HG03460 (cell line): ENCODE measurements around the gene TPT1.
"Not testable (repeated sequence)": the region's sequence is repeated elsewhere in the genome, so short reads cannot be mapped to it uniquely, and the experiment has no call there.

Experiments used
- ATAC-seq: cut with Tn5 transposase; IDR thresholded peaks from one replicate; pipeline ENCODE4 v1.9.1; 2021; ENCODE audit not compliant: unreplicated experiment

TPT1 gene

GRCh38 chr13:45306966-45307365 is 34.0 kb downstream of the TPT1 start:
- ATAC-seq = no peak

DNA sequence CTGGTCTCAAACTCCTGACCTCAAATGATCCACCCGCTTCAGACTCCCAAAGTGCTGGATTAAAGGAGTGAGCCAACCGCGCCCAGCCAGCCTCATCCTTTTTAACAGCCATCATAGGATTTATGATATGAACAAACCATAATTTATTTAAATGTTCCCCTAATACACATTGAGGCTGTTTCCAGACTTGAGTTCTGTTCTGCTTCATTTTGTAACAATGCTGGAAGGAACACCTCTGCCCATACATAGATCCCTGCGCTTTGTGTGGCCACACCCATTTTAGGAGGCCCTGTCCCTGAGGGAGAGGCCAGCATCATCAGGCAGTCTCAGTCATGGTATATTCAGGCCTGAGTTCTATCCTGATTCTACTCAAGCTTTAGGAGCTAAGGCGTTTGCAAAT is 35.9 kb downstream of the TPT1 start:
- no peak for ATAC-seq

DNA sequence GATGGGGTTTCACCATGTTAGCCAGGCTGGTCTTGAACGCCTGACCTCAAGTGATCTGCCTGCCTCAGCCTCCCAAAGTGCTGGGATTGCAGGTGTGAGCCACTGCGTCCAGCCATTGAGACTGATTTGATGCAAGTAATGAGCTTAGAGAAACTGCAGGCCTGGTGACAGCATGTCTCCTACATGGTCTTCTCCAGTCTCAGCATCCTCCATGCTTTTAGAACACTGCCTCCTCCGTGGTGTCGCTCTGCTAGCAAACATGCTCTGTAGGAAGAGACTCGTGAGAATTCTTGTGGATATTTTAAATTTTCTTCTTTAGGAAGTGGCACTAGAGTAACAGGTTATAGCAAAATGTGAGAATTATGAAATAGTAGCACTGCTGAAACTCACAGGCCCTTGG is 37.1 kb downstream of the TPT1 start:
- ATAC-seq = no peak

- ATAC-seq = no peak
These were observed 38.0 kb downstream of the TPT1 start for GRCh38 chr13:45303026-45303425.

DNA sequence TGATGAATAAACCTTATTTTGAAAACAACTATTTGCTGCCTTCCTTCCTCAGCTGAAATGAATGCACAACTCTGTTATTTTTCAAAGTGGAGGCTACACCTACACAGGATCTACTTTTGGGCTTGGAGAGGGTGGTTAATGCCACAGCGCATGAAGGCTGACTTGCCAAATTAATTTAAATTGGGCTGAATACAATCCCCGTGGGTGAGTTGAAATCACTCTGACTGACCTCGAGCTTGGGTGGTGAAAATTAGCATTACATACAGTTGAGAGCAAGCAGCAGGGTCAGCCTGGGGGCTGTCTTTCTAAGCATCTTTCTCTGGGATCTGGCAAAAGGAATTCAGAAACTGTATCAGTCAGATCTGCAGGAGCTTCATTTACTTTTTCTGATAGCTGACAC is 38.5 kb downstream of the TPT1 start:
- ATAC-seq = no peak

DNA sequence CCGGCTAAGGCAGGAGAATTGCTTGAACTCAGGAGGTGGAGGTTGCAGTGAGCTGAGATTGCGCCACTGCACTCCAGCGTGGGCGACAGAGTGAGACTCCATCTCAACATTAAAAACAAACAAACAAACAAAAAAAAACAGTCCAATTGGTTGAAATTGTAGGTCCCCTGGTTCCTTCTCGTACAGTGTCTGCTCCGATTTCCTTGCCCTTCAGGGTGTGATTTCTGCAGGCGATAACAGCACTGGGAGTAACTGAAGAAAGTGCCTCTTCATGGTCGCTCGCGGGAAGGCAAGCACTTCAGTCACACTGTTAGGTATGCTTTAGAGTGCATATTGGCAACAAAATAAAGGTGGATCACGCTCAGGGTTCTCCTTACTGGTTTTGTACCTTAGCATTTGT is 39.7 kb downstream of the TPT1 start:
- ATAC-seq = no peak

GRCh38 chr13:45300190-45300985 is 40.6 kb downstream of the TPT1 start:
- no peak for ATAC-seq

DNA sequence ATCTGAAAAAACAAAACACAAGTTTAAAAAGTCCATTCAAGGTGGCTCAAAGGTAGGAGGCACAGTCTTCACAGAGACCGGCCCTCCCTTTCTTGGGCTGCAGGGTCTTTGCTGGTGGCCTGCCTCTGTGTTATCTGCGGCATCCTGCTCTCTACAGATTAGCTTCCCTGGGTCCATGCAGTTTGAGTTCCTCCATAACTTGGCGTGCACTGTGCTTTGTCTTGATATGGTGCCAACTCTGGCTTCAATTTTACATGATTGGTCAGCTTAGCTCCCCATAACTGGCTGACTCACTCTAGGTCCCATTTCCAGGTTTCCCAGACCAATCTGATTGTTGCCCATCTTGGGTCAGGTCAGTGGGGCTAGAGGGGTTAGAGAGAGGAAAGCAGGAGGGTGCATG is 41.8 kb downstream of the TPT1 start:
- no peak for ATAC-seq

- ATAC-seq = not testable (repeated sequence)
These were observed 42.4 kb downstream of the TPT1 start for GRCh38 chr13:45298550-45298949.

GRCh38 chr13:45298206-45298505 is 42.8 kb downstream of the TPT1 start:
- ATAC-seq = no peak

DNA sequence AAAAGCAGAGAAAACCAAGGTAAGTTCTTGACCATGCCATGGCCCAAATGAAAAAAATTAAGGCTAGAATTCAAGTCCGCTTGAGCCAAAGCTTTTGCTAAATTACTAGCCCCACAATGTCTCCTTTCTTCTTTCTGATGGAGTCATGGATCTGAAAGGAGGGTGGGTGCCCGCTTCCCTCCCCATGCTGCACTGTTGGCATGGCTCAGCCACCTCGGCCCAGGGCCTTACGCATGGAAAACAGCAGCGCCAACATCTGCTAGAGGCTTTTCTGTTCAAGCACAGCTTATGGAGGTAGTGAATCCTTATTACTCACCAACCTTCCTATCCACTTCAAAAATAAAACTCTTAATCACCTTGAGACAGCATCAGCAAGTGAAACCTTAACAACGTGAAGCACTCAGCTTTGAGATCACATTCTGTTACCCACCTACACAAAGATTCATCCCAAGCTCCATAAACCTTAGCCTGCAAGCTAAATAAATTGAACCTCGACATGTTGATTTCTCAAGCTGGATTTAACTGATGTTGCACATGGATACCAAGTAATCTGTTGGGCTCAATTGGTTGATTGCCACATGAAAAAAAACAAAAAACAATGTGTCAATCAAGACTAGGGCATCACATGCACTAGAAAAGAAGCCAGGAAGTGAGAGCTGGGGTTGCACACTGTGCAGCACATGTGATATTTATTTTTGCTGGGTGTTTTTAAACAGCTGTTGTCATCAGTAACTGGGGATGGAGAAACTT is 43.4 kb downstream of the TPT1 start:
- ATAC-seq = no peak

DNA sequence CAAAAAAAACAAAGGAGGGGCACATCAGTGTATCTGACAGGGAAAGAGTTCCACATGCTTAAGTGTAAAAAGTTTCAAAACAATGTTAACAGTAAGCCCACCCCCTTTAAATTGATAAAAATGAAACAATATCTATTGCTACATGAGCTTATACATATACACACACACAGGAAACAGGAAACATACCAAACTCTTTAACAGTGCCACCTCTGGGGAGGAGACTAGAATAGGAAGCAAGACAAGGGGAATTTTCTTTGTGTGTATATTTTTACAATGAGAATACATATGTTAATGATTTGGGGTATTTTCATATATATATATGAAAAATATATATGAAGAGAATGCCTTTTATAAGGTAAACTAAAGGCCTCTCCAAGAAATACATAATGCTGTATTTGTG is 44.7 kb downstream of the TPT1 start:
- no peak for ATAC-seq

DNA sequence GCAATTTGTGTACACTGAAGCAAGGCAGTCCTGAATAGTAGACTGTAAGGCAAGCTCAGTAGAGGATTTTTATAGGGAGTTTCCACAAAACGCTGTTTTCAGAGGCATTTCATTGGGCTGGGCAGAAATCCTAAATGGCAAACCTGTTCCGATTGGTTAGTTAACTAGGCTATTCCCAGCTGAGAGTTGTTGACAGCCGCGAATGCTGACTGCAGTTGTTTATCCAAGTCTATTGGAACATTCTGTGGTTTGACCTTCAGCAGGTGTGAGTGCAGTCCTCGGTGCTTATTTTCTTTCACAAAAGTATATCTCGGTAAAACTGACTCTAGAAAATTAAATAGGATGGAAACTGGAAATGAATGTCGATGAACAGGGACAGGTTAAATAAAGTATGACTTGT is 45.4 kb downstream of the TPT1 start:
- ATAC-seq = no peak

- ATAC-seq = no peak
These were observed 48.8 kb downstream of the TPT1 start for GRCh38 chr13:45292176-45292575.

DNA sequence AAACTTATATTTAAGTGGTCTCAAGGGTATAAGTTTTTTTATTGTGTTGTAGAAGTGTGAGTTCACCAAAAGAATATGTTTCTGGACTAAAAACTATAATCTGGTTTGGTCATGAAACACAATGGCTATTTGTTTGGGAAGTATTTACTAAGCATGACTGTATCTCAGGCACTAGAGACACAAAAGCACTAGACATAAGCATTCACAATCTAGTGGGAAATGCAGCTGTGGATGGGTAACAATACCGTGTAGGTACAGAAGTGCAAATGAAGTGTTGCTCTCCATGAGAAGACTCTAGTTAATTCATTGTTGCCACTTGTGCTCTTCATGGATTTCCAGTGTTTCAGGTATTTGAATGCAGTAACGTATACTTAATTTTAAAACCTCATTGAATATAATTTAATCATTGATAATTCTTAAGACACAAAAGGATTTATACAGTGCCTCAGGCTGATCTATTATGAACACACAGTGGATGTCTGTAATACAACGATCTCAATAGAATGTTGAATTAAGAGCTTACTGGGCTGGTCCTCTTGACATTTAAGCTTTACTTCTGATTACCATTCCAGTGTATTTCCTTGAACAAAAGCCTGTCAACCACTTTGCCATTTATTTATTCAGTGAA is 50.9 kb downstream of the TPT1 start:
- ATAC-seq = no peak
